ENCODE data around the gene GABPB2. TPM values are rescaled to one million over a fixed set of nuclear protein-coding genes. Genes with fewer than 3 reads are reported as not detected.

GABPB2 gene
- total and polyA plus RNA-seq, 2 of the 13 experiments (the other 11 are each of a cell fraction or from before 2014, with no cell fraction given), result 0.09 TPM; not detected in 1

GRCh38 chr1:151055581-151055980, 15.0 kb upstream of the GABPB2 start (continued):
- no peak for TF ChIP-seq ZNF740 (CRISPR knock-in tag; IDR thresholded peaks at IDR 0.05)

GRCh38 chr1:151056149-151056548, 14.4 kb upstream of the GABPB2 start:
- CTCF ChIA-PET (ENCODE audit: low intra/inter-chr PET ratio, low total read pairs), result no interaction called here

More at GRCh38 chr1:151056149-151056548, 14.4 kb upstream of the GABPB2 start:
- 0 out of 5 replicates have a peak, but pooled peaks cover 0 to 3% of the 10 kb centered on the region in 2 experiments for H3K27me3 ChIP-seq (ENCODE audit: control insufficient read depth in 1 of 2, insufficient read depth in 2 of 2, low read length in 2 of 2)
- no peak overlapping the region for H3K4me3 ChIP-seq (replicated peaks in 1 of 3; ENCODE audit: insufficient read depth in 1 of 3, low read depth in 2 of 3, low read length in 3 of 3)
- H3K4me2 ChIP-seq (ENCODE audit: low read depth, low read length), result no peak overlapping the region
- TF ChIP-seq ZNF34 (CRISPR knock-in tag; IDR thresholded peaks at IDR 0.05; ENCODE audit: borderline replicate concordance), result no peak
- TF ChIP-seq IRX3 (CRISPR knock-in tag; IDR thresholded peaks at IDR 0.05; ENCODE audit: borderline replicate concordance, low read depth), result no peak
- no peak for TF ChIP-seq ZSCAN20 (CRISPR knock-in tag; IDR thresholded peaks at IDR 0.05; ENCODE audit: borderline replicate concordance)
- TF ChIP-seq ATF5 (CRISPR knock-in tag; IDR thresholded peaks at IDR 0.05; ENCODE audit: low read depth), result no peak
- TF ChIP-seq GTF2F1 (IDR thresholded peaks at IDR 0.05; ENCODE audit: low read length), result no peak
- no peak for TF ChIP-seq ZFP41 (CRISPR knock-in tag; IDR thresholded peaks at IDR 0.05; ENCODE audit: borderline replicate concordance)
- no peak overlapping the region for H3K9ac ChIP-seq (ENCODE audit: insufficient read depth, low read depth, low read length)
- BruUV-seq (replicated peaks), result no TSS peak
- H4K20me1 ChIP-seq (ENCODE audit: insufficient read depth, low read length), result no peaks in the 10 kb centered on the region
- peaks cover 13 to 34% of the 10 kb centered on the region in 2 experiments for H3K36me3 ChIP-seq (replicated peaks in 1 of 2; ENCODE audit: control insufficient read depth in 1 of 2, insufficient read depth in 2 of 2, low read length in 2 of 2)
- intact Hi-C loops (cut with micrococcal nuclease; ENCODE audit: unreplicated experiment), result no loop called here
- in situ Hi-C loops (cut with HindIII; ENCODE audit: extremely low pct_ligation_motif_present, low pct_unique_long_range_greater_than_20kb), result no loop called here
- H3K4me1 ChIP-seq (ENCODE audit: insufficient read depth, low read length), result peaks cover 56% of the 10 kb centered on the region
- no peak overlapping the region for H3K27ac ChIP-seq (ENCODE audit: extremely low read length, insufficient read depth, low read length)
- H3K79me2 ChIP-seq (ENCODE audit: insufficient read depth, low read length), result peaks cover 19% of the 10 kb centered on the region
- ATAC-seq (no peak), FAIRE-seq (no peak), DNase-seq (ENCODE audit: low spot score) (no peak)
- no peak overlapping the region for H2AFZ ChIP-seq (ENCODE audit: low read length)
- H3K9me3 ChIP-seq (ENCODE audit: low read length), result no peaks in the 10 kb centered on the region
- POLR2A ChIA-PET, result no interaction called here
- whole genome bisulfite sequencing (ENCODE audit: low lambda C conversion rate), result 73% methylated on average over 2 of the region's 2 CpGs
